HG03432 (cell line): ENCODE results near the gene CMKLR1.
A peak's percentile ranks its signal among the peaks of the same experiment; 100 is the strongest.

ENCODE experiments used
- ATAC-seq: cut with Tn5 transposase; IDR thresholded peaks from one replicate; pipeline ENCODE4 v1.9.1; 2021; ENCODE audit warnings: mild to moderate bottlenecking, moderate library complexity; ENCODE audit not compliant: unreplicated experiment

The CMKLR1 gene

DNA sequence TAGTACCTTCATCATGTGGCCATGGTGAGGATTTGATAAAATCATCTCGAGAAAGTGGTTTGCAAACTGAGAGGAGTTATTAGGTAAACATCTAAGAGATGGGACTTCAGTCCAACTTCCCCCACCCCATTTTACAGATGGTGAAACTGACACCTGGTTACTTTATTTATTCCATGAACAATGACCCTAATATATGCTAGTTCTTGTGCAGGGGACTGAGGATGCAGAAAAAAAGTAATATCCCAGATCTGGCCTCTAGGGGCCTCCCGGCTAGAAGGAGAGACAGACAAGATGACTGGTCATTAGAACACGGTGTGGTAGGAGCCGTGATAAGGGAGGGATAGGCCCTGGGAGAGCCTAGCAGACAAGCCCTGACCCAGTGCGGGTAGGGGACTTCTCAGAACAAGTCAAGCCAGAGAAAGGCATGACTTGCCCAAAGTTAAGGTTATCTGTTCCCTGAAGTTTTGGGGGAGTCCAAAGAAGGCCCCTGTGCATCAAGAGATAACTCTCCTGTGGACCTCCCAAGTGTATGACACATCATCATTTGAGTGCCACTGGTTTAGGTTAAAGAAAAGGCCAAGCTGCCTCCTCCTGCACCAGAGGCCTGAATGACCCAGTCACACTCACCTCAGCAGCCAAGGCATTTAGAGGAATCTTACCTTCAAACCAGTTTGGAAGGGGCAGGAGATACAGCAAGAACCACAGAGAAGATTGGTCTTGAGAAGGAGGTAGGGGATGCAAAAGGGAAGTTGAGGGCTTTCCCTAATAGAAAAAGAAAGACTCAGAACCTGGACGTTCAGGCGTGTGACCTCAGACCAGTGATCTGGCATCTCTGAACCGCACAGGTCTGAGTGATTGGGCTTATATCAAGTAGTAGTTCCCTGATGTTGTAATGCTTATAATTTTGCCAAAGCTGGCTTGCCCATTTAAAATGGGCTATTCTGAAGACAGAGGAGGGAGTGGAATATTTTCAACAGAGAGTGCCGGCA is 1.6 kb downstream of the CMKLR1 start:
- no peak for ATAC-seq

DNA sequence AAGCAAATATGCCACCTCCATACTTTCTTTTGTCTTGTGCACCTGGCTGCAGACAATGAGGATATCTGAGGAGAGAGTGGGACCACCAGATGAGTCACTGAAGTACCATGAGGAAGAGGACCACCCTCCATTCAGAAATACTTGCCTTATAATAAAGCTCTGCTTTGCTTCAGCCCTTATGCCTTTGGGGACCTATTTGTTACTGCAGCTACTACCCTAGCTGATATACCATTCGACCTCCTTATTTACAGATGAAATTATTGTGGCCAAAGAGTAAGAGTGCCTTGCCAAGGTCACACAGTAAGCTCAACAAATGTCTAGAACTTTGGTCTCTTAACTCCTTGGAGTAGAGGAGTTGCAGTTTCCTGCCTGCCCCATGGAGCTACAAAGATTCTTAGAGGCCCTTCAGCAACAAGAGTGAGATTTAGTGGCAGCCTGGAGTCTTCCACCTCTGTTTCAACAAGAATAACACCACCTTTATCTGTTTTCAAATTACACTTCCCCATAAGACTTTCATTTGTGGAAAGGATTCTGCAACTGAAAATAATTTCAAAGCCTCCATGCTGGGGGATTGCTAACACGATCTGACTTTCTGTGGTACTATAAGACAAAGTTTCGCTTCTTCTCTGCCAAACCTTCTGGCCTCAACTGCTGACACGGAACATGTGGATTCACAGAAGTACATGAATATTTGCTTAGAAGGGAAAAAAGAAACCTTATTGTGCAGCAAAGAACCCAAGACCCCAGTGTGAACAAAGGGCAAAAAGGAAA is 3.6 kb downstream of the CMKLR1 start:
- ATAC-seq = peak; percentile 68

DNA sequence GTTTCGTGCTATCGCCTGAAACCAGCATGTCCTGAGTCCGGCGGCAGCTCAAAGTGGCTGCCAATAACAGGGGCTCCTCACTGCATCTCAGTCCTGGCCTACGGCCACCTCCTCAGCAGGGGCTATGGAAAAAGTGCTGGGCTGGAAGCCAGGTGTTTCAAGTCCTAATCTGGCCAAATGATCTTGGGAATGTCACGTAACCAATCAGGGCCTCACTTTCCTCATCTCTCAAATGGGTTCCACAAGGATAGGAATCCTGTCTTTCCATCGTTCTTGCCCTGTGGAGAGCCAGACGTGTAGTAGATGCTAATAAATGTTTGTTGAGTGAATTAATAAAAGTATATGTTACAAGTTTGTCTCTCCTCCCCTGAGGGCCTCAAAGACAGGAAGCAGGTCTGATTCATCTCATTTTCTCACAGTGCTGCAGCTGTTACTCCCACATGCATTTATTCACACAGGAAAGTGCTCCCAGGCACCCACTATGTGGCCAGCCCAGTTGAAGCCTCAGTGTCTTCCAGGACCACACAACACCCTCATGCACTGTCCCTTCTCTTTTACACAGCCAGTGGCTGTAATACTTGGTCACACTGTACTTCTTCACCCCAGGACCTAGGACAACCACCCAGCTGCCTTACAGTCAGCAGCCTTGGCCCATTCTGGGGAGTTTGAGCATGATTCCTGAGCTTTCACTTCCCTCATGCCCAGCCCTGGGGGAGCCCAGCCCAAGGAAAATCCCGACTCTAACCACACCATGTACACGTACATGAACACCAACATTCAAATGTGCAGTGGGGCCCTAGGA is 5.0 kb downstream of the CMKLR1 start:
- ATAC-seq = peak; percentile 45

DNA sequence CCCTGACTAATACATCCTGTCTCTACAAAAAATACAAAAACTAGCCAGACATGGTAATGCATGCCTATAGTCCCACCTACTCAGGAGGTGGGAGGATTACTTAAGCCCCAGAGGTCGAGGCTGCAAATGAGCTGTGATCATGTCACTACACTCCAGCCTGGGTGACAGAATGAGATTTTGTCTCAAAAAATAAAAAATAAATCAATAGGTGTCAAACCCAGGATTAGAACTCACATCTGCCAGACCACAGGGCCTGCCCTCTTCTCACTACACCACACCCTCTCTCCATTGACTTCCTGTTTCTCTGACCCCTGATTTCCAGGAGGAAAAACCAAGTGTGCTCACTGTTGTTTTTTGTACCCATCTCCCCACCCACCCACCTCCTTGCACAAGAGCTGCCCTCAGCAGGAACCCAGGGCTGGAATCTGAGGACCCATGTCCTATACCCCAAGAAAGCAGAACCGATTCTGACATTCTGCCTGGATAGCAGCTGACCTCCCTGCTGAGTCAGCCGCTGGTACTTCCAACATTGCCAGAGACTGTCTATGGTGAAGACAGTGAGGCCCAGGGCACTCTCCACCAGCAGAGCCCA is 6.2 kb downstream of the CMKLR1 start:
- no peak for ATAC-seq

DNA sequence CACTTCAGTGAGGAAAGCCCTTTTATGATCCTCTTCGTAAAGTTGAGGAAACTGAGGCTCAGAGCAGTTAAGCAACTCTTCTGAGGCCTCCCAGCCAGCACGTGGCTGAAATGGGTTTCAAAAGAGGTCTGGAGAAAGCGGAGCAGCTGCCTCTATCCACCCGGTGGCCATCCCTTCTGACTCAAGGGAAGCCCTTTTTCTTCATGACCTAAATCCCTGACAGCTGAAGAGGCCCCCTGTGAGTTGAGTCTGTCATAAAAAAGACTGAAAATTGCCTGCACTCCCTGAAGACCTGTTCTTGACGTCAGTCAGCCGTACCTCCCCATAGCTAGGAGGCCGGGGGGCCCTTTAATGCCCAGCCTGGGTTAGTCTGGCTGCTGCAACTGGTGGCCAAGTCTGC is 10.7 kb downstream of the CMKLR1 start:
- ATAC-seq = no peak

DNA sequence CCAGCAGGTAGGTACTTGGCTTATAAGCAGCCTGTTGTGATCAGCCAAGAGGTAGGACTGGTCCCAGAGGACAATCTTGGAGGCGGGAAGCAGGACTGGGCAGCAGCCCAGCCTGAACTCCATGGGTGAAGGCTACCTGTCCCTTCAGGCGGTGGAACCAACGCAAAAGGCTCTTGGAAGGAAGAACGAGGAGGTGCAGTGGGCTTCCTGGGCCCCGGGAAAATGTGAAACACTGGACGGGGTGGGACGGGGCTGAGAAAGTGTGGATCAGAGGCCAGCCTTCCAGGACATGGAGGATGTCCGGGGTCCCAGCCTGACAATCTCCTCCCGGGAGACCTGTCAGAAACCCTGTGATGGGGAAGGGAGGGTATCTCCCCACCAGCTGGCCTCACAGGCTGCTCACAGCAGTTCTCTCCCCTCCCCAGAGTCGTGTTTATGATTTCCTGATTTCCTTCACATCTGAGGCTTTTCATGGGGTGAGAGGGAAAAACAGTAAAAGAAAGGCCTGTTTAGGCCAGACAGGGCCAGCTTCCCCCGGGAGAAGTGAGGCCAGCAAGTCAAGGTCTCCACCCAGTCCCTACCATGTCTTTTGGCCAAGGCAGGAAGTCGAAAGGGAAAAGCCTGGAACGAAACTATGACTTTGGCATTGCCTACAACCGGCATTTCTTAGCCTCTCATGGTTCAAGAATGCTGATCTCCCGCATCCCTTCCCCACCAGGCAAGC is 11.3 kb downstream of the CMKLR1 start:
- no peak for ATAC-seq

DNA sequence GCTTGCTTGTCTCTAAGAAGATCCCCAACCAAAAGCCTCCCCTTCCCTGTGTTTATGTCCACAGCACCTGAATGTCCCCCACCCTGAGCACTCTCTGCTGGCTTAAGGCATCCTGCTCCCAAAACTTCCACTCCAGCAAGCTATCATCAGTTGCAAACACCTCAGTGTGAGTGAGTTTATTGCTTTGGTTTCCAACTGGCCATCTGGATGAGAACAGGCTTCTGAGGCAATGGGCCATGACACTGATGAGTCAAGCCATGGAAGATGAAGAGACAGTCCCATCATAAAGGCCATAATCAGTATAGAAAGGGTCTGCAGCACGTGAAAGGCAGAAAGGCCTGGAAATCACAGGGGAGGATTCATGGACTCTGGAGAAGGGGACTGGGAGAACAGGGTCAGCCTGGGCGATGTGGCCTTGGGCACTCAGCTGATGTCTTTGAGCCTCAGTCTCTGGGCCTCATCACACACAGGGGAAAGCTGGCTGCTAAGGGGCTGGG is 12.8 kb downstream of the CMKLR1 start:
- ATAC-seq = no peak

DNA sequence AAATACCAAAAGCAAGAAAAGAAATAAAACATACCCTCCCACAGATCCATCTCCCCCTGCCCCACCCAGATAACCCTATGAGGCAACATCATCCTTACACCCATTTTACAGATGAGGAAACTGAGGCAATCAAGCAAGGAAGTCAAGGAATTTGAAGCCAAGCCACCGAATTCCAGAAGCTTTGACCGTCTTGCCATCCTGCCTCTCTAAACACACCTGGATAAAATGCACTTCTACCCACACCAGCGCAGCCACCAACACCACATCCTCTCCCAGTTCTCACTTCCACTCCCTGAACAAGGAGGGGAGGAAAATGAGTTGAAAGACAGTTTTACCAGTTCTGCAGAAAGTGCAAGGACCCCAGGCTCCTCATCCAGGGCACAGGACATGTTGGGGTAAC is 13.6 kb downstream of the CMKLR1 start:
- no peak for ATAC-seq

DNA sequence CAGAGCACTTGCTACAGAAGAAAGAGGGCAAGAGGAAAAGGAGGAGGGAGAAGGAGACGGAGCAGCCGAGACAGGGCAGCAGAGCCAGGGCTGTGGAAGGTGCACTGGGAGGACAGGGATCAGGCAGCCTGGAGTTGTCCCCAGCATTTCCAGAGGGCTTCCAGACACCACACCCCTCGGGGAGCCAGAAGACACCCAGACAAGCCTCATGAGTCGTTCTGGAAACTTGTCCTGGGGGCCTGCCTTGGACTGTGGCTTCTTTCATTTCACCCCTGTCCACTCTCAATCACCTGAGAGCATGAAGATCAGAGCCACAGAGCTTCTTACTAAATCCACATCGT is 14.1 kb downstream of the CMKLR1 start:
- ATAC-seq = no peak

DNA sequence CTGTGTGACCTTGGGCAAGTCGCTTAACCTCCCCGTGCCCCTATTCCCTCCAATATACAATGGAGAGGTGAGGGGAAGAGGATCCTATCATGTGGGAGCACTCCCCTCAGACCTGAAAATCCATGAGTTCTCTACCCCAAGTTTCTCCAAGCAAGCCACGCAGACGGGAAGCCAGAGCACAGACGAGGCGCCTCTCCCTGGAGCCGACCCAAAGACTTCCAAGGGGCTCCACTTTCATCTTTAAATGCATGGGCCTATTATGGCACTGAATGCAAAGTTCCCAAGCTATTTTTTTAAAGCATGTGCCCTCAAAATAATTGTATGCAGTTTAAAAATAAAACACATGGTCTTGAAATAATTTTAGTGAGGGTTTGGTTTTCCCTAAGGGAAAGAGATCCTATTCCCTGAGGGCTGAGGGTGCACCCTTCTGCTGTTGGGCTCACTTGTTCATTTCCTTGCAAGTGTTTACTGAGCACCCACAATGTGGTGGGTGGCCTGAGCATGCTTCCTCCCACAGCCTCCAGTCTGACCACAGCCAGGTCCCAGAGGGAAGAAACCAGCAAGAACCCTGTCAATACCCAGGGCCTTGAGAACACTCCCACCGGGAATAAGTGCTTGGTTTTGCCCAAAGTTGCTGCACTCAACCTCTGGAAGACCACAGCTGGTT is 14.6 kb downstream of the CMKLR1 start:
- ATAC-seq = no peak

DNA sequence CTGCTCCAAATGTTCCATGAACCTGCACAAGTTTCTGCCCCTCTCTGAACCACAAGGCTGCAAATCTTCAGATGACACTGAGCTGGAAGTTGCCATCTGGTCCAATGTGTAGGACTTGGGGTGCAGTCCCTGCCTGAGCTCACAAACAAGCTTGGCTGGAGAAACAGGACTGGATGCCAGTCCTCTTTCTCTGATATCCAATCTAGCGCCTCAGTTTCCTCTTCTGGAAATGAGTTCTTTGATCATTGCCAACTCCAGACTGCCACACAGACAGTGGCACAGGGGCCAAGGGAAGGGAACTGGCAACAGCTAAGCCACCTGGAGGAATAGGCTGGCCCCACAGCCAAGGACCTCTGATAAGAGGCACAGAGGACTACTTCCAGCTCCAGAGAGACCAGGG is 15.5 kb downstream of the CMKLR1 start:
- no peak for ATAC-seq

DNA sequence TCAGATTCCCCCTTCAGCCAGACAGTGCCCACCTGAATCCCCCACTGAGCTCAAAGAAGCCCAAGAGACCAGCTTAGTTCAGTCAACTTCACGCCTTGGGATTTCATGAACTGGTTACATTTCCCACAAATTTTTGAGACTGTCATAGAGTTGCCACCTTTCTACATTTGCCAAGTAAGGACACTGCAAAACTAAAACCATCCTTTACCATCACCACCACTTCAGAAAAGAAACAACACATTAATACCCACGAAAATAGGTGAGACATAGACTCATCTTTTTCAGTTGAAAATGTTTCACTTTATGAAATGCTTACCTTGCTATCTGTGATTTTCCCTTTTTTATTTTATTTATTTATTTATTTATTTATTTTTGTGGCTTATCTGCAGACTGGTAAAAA is 16.1 kb downstream of the CMKLR1 start:
- ATAC-seq = no peak

DNA sequence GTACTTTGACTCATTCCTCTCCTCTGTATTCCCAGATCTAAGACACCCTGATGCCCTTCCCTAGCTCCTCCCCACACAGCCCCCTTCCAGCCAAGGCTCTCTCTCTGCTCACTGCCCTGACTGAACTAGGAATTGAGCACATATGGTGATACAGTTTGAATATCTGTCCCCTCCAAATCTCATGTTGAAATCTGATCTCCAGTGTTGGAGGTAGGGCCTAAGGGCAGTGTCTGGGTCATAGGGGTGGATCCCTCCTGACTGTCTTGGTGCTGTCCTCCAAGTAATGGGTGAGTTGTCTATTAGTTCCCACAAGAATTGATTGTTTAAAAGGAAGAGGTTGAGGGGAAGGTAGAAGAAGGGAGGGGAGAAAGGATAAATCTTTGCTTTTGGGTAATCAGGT is 17.4 kb downstream of the CMKLR1 start:
- no peak for ATAC-seq

DNA sequence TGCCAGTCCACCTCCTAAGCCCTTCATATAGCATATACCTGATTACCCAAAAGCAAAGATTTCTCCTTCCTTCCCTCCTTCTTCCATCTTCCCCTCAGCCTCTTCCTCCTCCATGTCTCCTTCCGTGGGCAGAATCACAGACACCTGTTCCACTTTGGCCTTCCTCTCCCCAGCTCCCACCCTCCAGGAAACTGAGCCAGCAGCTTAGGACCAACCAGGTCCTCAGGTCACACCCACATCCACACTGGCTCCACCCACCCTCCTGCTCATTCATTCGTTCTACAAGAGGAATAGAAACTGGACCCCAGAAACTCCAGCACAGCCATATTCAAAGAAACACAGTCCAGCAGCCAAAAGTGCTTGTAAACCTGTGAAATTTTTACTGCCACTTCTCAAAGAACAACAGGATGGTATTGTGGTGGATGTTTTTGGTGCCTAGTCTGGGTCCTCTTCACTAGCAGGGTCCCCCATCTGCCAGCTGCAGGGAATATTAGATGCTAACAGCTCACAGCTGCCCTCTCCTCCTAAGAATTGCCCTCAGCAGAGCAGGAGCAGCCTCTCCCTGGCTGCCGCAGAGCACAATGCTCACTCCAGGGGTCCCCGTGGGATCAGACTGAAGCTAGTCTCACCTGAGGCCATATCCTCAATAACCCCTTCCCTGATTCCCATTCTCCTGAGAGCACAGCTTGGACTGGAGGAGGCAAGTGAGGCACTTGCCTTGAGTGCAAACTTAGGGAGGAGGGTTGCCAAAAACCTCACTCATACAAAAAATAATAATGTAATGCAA is 18.4 kb downstream of the CMKLR1 start:
- ATAC-seq = peak; percentile 62

DNA sequence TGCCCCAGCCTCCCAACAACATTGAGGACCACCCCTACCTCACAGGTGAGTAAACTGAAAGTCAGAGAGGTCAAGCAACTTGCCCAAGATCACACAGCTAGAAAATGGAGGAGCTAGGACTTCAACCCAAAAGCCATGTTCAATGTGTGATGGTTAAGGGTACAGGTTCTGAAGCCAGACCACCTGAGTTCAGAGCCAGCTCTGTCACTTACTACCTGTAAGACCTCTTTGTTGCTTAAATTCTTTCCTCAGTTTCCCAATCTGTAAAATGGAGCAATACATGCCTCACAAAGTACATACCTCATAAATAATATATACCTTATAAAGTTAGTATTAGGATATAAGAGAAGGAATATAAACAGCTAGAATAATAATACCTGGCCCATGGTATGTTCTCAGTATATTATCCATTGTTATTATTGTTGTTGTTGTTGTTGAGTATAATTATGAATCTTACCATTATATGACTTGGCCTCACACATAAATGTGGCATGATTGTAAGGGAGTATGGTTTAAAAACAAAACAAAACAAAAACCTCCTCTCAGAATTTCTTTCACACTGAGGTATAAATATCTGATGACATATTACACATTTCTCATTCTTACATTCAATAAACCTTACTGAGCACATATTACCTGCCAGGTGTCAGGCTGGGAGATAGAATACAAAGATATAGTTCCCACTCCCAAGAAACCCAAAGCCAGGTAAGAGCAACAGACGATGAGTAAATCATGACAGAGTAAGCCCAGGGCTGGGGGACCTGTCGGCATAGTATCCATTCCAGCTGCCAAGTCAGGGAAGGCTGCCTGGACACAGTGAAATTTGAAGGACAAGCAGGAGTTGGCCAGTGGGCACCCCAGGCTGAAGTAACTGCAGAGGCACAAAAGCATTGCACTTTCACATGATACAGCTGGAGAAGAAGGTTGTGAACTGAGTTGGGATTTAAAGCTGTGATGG is 19.6 kb downstream of the CMKLR1 start:
- no peak for ATAC-seq

DNA sequence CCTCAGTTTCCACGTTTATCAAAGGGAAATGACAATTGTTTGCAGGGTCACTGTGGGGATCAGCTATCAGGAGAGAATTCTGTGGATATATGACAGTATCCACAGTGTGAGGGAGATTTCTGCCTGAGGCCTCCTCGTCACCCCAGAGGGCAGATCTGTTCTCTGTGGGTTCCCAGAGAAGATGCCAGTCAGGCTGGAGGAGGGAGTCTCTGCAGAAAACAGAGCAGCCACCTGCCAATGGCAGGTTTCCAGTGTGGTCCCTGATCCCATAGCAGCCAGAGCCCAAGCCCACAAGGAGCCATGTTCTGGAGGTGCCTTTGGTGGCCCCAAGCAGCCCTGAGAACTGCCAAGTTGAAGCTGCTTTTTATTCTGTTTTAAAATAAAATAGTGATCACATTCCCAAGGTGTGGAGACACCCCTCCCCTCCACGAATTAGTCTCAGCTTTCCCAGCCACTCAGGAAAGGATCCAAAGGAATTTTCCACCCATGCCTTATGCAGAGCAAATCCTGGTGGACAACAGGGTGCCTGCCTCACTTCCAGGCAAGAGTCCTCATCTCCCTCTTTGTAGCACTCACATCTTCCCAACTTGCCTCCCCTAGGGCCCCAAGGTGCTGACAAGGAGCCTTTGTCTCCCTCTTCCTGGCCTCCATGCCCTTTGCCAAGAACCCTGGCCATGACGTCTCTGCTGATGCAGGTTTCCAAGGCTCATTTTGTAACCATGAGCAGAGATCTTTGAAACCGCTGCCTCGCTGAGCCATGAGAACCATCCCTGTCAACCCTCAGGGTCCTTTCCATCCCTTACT is 20.4 kb downstream of the CMKLR1 start:
- no peak for ATAC-seq
